Peyer's patch (tissue), 4 donors: ENCODE measurements around the gene PPP3R1.

ENCODE experiments used
- CTCF ChIP-seq, 6 experiments: fragments of 450-650 bp in 4 of 6; fragments of 200-600 bp in 2 of 6; sonication (generic) in 1 of 6; IDR thresholded peaks; one replicate each; pipeline ENCODE4 v1.5.1; 2017 to 2019; ENCODE audit warnings: antibody characterized with exemption in 6 of 6, mild to moderate bottlenecking in 3 of 6, moderate library complexity in 1 of 6
- POLR2A ChIP-seq, 2 donors: fragments of 450-650 bp; IDR thresholded peaks; one replicate each; pipeline ENCODE4 v1.5.1; 2017; ENCODE audit warnings: antibody characterized with exemption in 2 of 2, mild to moderate bottlenecking in 2 of 2, moderate library complexity in 2 of 2

GRCh38 chr2:68293755-68294154 lies 41.4 kb upstream of the PPP3R1 start:
- TF ChIP-seq CTCF (IDR thresholded peaks at IDR 0.05) (no peak), POLR2A (IDR thresholded peaks at IDR 0.05) (no peak)
